HFFc6 (cell line): ENCODE measurements around the gene CTNNA3. TPM values are rescaled to one million over a fixed set of nuclear protein-coding genes. Genes with fewer than 3 reads are reported as not detected.
"Not testable (repeated sequence)": the region's sequence is repeated elsewhere in the genome, so short reads cannot be mapped to it uniquely, and the experiment has no call there.

ENCODE experiments used
- DNase-seq: peaks from one replicate; pipeline ENCODE4 v3.0.0-alpha.2; 2018
- H3K27ac Mint-ChIP-seq: 2 replicates; pipeline ENCODE4 v1.8.0; 2020; ENCODE audit warnings: mild to moderate bottlenecking, mixed read lengths
- H3K27me3 Mint-ChIP-seq: 2 replicates; pipeline ENCODE4 v1.8.0; 2021; ENCODE audit warnings: mild to moderate bottlenecking, moderate library complexity, mixed read lengths; ENCODE audit not compliant: insufficient read depth
- H3K36me3 Mint-ChIP-seq: 2 replicates; pipeline ENCODE4 v1.8.0; 2021; ENCODE audit warnings: low read depth, mixed read lengths
- H3K4me1 Mint-ChIP-seq: 2 replicates; pipeline ENCODE4 v1.8.0; 2020; ENCODE audit warnings: low read depth, mixed read lengths
- H3K4me3 Mint-ChIP-seq: 2 replicates; pipeline ENCODE4 v1.8.0; 2020; ENCODE audit warnings: mild to moderate bottlenecking, moderate library complexity, mixed read lengths
- H3K9me3 Mint-ChIP-seq: 2 replicates; pipeline ENCODE4 v1.8.0; 2020; ENCODE audit warnings: mild to moderate bottlenecking, mixed read lengths
- total RNA-seq, 6 experiments: library from RNA; stranded (reverse); fragmentation: NEBNext Ultra II Directional; extraction: Animal tissue kit (Norgen Biotek cat#: 25700); gene quantifications; 2 replicates in 1 of 6; 3 replicates in 5 of 6; pipeline ENCODE4 v1.2.3, GENCODE V29; 2021
- TF ChIP-seq, protein P1 (sequence below): fragments of 200-600 bp; sonication (generic); IDR thresholded peaks from 2 replicates; pipeline ENCODE4 v1.5.0; 2021; ENCODE audit warnings: antibody characterized with exemption, mild to moderate bottlenecking

The CTNNA3 gene
- total RNA-seq, 6 experiments from 2014 or later: not detected

GRCh38 chr10:67596641-67597040, 99.4 kb downstream of the CTNNA3 start:
- H3K4me1 Mint-ChIP-seq: peaks cover 13% of the 10 kb centered on the region
- no peak for DNase-seq
- H3K27ac Mint-ChIP-seq: no peak overlapping the region
- peaks cover 7% of the 10 kb centered on the region; the same call in 1 of the 2 replicates for H3K36me3 Mint-ChIP-seq
- no peak overlapping the region for H3K4me3 Mint-ChIP-seq
- H3K9me3 Mint-ChIP-seq: peaks cover 11% of the 10 kb centered on the region
- TF ChIP-seq, protein P1, sequence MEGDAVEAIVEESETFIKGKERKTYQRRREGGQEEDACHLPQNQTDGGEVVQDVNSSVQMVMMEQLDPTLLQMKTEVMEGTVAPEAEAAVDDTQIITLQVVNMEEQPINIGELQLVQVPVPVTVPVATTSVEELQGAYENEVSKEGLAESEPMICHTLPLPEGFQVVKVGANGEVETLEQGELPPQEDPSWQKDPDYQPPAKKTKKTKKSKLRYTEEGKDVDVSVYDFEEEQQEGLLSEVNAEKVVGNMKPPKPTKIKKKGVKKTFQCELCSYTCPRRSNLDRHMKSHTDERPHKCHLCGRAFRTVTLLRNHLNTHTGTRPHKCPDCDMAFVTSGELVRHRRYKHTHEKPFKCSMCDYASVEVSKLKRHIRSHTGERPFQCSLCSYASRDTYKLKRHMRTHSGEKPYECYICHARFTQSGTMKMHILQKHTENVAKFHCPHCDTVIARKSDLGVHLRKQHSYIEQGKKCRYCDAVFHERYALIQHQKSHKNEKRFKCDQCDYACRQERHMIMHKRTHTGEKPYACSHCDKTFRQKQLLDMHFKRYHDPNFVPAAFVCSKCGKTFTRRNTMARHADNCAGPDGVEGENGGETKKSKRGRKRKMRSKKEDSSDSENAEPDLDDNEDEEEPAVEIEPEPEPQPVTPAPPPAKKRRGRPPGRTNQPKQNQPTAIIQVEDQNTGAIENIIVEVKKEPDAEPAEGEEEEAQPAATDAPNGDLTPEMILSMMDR: no peak
- no peaks in the 10 kb centered on the region; the same call in 1 of the 2 replicates for H3K27me3 Mint-ChIP-seq

GRCh38 chr10:67587771-67588170, 108.2 kb downstream of the CTNNA3 start:
- peaks cover 32% of the 10 kb centered on the region for H3K9me3 Mint-ChIP-seq
- H3K36me3 Mint-ChIP-seq: peaks cover 7% of the 10 kb centered on the region; the same call in 1 of the 2 replicates
- no peaks in the 10 kb centered on the region for H3K4me1 Mint-ChIP-seq
- H3K27ac Mint-ChIP-seq: no peak overlapping the region
- TF ChIP-seq, protein P1: no peak
- DNase-seq: no peak
- no peak overlapping the region for H3K4me3 Mint-ChIP-seq
- no peaks in the 10 kb centered on the region; the same call in none of the 2 replicates for H3K27me3 Mint-ChIP-seq

DNA sequence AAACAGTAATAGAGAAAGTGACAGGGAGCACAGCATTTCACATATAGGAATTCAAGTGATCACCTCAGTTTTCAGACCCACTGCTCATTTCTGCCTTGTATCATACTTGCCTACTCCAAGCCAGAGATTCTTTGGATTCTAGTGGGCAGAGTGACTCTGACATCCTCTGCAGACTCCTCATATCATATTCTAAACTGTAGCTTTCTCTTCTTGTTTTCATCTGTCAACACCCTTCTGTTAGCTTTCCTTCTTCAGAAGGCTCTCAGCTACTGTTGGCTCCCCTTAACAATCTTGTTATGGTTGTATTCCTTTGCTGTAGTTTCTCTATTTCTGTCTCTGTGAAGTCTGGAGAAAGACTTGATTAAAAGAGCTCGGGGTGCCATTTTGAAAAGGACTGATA, 120.5 kb downstream of the CTNNA3 start:
- Mint-ChIP-seq H3K4me3 (no peak overlapping the region), H3K9me3 (no peaks in the 10 kb centered on the region), H3K27ac (no peak overlapping the region), H3K4me1 (no peaks in the 10 kb centered on the region), H3K27me3 (no peaks in the 10 kb centered on the region; the same call in 1 of the 2 replicates), H3K36me3 (no peaks in the 10 kb centered on the region)
- TF ChIP-seq, protein P1: no peak
- no peak for DNase-seq

GRCh38 chr10:67573484-67573883, 122.5 kb downstream of the CTNNA3 start:
- no peaks in the 10 kb centered on the region for H3K9me3 Mint-ChIP-seq
- TF ChIP-seq, protein P1: no peak
- H3K27ac Mint-ChIP-seq: no peak overlapping the region
- no peak for DNase-seq
- no peaks in the 10 kb centered on the region for H3K4me1 Mint-ChIP-seq
- H3K4me3 Mint-ChIP-seq: no peak overlapping the region
- no peaks in the 10 kb centered on the region; the same call in 1 of the 2 replicates for H3K27me3 Mint-ChIP-seq
- no peaks in the 10 kb centered on the region for H3K36me3 Mint-ChIP-seq

DNA sequence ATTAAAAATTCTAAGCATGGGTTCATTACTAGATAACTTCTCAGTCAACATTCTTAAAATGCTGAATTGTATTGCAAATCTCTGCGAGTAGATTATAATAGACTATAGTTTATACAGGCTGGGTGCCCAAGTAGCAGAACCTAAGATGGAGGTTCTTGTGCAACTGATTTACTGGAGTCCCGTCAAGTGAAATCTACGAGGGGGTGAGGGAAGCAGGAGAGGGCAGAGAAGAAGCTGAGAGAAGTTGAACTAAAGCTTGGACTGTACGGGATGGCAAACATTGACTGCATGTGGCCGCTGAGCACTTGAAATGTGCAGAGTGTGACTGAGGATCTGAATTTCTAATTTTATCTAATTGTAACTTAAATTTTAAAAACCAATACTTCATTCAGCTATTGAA, 124.5 kb downstream of the CTNNA3 start:
- Mint-ChIP-seq H3K27me3 (no peaks in the 10 kb centered on the region; the same call in none of the 2 replicates), H3K9me3 (no peaks in the 10 kb centered on the region), H3K4me1 (no peaks in the 10 kb centered on the region), H3K4me3 (no peak overlapping the region), H3K36me3 (no peaks in the 10 kb centered on the region), H3K27ac (no peak overlapping the region)
- TF ChIP-seq, protein P1: no peak
- no peak for DNase-seq

DNA sequence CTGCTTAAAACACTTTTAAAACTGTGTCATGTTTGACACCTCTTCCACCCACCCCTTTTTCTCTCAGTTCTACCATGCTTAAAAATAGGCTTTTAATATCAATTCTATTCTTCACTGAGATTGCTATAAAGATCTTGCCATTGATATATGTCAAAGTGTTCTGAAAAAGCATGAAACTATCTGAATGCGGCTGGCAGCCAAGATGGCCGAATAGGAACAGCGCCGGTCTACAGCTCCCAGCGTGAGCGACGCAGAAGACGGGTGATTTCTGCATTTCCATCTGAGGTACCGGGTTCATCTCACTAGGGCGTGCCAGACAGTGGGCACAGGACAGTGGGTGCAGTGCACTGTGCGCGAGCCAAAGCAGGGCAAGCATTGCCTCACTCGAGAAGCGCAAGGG, 137.7 kb downstream of the CTNNA3 start:
- H3K4me3 Mint-ChIP-seq, H3K27me3 Mint-ChIP-seq, H3K27ac Mint-ChIP-seq, H3K4me1 Mint-ChIP-seq, DNase-seq, H3K36me3 Mint-ChIP-seq: not testable (repeated sequence)
- H3K9me3 Mint-ChIP-seq: peaks cover 24% of the 10 kb centered on the region
